GM12891 (cell line): Measurements from ENCODE around the gene ZIK1.

Experiments
- PAX5 ChIP-seq: IDR thresholded peaks from 2 replicates; pipeline ENCODE4 v1.6.1; 2011; ENCODE audit warnings: low read length, moderate library complexity, mild to moderate bottlenecking; ENCODE audit not compliant: insufficient read depth, severe bottlenecking
- POLR2A ChIP-seq: IDR thresholded peaks from 2 replicates; pipeline ENCODE4 v1.6.1; 2011; ENCODE audit warnings: low read depth, low read length, control low read depth
- POLR2AphosphoS5 ChIP-seq: IDR thresholded peaks from 2 replicates; pipeline ENCODE4 v1.6.1; 2011; ENCODE audit warnings: low read depth, low read length, control low read depth
- SPI1 ChIP-seq: IDR thresholded peaks from 2 replicates; pipeline ENCODE4 v1.6.1; 2011; ENCODE audit warnings: low read depth, low read length, control low read depth
- TAF1 ChIP-seq: IDR thresholded peaks from 2 replicates; pipeline ENCODE4 v1.6.1; 2011; ENCODE audit warnings: low read depth, low read length, control low read depth

GRCh38 chr19:57611113-57611512, 27.2 kb downstream of the ZIK1 start:
- TF ChIP-seq TAF1, result no peak
- TF ChIP-seq POLR2AphosphoS5, result no peak
- TF ChIP-seq POLR2A, result no peak
- TF ChIP-seq SPI1, result no peak
- no peak for TF ChIP-seq PAX5
